HG02884 (cell line): ENCODE measurements around the gene CCNY.
"Not testable (repeated sequence)": the region's sequence is repeated elsewhere in the genome, so short reads cannot be mapped to it uniquely, and the experiment has no call there.

Experiments
- ATAC-seq: cut with Tn5 transposase; IDR thresholded peaks from one replicate; pipeline ENCODE4 v1.9.1; 2021; ENCODE audit warnings: mild to moderate bottlenecking, moderate library complexity; ENCODE audit not compliant: unreplicated experiment

The CCNY gene

DNA sequence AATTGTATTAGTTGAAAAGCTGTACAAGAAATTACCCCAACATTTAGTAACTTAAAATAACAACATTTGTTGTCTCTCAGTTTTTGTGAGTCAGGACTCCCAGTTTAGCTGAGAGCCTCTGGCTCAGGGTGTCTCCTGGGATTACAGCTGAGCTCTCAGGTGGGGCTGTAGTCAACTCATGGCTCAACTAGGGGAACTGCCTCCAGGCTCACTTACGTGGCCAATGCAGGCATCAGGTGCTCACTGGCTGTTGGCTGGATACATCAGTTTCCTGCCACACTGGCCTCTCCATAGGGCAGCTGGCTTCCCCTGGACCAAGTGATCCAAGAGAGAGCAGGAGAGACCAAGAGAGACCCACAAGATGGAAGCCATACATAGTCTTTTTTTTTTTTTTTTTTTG, 17.5 kb downstream of the CCNY start:
- ATAC-seq = no peak

DNA sequence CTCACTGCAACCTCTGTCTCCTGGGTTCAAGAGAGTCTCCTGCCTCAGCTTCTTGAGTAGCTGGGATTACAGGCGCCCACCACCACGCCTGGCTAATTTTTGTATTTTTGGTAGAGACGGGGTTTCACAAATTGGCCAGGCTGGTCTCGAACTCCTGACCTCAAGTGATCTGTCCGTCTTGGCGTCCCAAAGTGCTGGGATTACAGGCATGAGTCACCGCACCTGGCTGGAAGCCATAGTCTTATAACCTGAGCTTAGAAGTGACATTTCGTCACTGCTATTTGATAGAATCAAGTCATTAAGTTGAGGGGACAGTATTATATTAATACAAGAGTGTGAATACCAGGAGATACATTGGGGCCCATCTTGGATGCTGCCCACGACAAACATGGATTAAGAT, 17.9 kb downstream of the CCNY start:
- not testable (repeated sequence) for ATAC-seq

DNA sequence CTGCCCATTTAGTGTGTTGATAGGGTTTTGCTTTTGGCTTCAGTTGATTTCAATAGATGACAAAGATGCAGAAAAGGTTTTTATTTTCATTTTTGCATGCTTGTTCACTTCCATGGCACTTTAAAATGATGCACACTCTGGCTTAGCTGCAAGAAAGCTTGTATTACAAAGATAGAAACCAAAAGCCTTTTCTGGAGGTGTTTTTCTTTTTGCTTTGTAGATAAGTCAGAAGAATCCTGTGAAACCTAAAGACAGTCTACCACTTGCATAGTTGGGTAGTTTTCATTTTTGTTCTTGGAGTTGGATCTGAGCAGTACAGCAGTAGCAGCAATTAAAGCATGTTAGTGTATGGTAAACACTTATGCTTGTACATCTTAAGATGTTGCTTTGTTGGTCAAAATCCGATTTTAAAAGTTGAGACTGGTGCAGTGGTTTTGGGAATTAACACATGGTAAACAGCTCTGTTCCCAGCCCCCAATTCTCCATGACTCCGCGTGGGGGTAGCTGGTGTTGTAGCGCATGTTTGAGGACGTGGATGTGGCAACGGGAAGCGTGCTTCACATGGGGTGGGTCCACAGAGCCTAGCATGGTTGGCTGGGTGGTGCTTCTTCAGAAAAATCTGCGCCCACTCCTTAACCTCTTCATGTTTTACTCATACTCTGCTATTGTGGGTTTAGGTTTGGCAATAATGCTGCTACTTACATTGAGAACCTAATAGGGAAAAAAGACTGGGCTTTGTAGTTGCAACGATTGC, 19.8 kb downstream of the CCNY start:
- peak; percentile 61 for ATAC-seq

- ATAC-seq = peak; percentile 30
Measured at GRCh38 chr10:35356725-35357092, 20.4 kb downstream of the CCNY start.

DNA sequence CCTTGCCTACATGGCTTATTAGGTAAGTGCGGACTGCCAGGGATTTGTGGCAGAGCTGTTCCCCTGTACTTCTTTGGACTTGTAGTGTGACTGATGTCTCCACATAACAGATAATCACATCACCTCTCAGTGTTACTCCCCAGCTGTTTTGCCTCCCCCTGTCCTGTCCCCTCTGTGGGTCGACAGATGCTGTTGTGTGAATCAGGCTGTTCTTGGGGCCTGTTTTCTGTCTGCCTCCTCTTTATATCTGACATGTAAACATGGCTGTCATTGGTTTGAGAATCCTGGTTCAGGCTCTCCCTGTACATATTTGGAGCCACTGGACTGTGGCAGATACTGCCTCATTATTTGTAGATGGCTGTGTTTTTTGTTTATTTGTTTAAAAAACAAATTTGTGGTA, 22.7 kb downstream of the CCNY start:
- no peak for ATAC-seq

- no peak for ATAC-seq
Measured at GRCh38 chr10:35359873-35360272, 23.6 kb downstream of the CCNY start.

- no peak for ATAC-seq
Measured at GRCh38 chr10:35362701-35363350, 26.5 kb downstream of the CCNY start.

GRCh38 chr10:35363587-35363986, 27.3 kb downstream of the CCNY start:
- ATAC-seq = no peak

DNA sequence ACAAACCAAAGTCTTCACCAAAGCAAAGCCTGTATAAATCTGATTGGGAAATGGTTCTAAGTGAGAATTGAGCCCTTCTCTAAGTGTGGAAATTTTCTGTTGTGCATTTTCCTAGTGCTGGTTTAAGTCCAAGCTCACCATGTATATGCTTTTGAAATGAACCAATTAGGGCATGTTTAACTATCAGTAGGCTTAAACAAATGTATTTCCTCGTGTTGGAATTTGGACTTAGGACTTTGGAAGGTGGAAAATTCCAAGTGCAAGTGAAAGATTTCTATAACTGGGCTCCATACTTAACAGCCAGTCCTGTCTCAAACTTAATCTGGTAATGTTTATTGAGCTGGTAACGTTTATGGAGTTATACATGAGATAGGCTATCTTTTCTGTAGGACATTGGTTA, 28.5 kb downstream of the CCNY start:
- ATAC-seq = no peak

GRCh38 chr10:35365994-35366393, 29.7 kb downstream of the CCNY start:
- ATAC-seq = no peak

DNA sequence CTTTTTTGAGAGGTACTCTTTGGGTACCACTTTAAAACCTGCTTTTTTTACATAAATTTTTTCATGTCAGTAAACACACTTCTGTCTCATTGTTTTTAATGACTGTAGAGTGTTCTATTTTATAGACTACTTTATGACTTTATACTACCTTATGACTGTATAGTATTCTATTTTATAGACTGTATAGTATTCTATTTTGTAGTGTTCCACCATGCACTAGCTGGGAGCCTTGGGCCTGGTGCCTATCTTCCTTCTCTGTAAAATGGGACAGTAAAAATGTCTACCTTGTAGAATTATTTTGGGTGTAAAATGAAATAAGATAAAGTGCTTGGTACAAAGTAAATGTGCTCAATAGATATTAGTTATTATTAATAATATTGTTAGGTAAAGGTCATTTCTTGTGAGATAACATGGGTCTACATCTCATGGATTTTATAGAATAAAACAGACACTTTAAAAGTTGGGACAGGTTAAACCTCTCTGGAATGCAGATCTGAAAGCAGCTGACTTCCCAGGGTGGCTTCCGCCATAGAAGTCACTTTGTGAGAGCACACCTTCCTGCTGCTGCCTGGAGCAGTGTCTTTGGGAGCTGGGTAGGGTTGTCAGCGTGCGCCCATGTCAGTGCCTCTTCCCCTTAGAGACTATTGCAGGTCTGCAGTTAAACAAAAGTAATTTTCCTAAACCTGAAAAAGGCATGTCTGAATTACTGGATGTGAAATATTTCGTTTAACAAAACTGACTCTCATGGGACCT, 31.0 kb downstream of the CCNY start:
- ATAC-seq = no peak

GRCh38 chr10:35367982-35368381, 31.7 kb downstream of the CCNY start:
- no peak for ATAC-seq

DNA sequence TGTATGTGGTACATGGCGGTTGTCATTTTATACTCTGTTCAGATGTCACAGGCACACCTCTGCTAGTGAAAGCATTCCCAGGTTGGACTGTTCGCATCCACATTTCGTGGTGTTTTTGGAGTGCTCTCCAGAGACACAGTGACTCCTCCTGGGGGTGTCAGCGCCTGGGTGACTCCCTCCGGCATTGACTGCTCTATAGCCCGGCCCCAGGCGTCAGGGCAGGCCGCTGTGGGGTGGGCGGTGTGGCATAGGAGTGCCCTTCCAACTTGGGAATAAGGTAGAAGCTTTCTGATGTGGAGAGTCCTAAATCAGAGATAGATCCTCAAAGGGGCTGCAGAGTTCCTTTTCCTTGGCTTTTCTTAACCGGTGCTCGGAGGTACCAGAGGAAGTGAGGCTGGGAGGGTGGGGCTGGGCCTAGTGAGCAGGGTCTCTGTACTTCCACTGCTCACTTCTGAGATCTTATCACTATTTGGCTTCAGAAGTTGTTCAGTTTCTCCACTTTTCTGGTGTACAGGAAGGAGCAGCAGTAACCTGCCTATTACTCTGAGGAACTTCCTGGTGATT, 32.3 kb downstream of the CCNY start:
- no peak for ATAC-seq

DNA sequence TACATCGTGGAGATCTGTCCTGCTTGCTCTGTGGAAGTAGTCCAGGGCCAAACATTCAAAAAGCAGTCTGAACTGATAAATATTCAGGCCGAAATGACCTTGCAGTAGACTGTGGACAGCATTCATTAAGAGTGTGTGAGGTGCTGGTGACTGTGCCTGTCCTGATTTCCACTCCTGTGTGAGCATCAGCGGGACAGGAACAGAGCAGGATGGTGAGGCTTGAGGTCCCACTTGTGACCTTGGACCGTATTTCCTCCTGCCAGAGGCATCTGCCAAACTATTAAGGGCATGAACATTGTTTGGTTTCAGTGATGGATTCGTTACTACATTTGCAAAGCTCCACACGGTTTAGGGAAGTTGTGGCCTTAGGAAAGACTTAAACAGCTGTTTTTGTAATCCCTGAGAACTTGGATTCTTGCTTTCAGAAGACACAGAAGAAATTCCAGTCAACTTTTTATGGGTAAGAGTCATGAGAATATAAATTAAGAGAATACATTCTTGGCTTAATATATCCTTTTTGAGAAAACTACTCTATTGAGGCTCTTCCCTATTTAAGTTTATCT, 32.8 kb downstream of the CCNY start:
- no peak for ATAC-seq

- ATAC-seq = no peak
Measured at GRCh38 chr10:35371731-35372130, 35.4 kb downstream of the CCNY start.

DNA sequence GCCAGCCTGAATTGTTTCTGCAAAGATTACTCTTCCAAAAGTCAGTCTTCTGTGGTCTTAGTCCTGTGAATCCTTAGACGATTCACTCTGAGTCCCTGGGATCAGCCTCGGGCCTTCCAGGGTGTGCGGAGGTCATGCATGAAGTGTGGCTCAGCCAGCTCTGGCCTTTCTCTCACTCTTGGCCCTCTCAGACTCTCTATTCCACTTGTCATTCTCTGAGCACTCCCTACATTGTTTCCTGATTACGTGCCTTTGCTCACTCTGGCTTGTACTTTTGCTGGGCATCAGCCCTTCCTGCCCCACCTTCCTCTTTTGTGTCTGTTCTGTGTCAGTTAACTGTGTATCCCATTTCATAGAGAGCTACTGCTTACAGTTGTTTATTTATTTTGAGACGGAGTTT, 36.0 kb downstream of the CCNY start:
- ATAC-seq = no peak

- ATAC-seq = no peak
Measured at GRCh38 chr10:35375091-35375765, 38.9 kb downstream of the CCNY start.

GRCh38 chr10:35377050-35377728, 40.9 kb downstream of the CCNY start:
- no peak for ATAC-seq

DNA sequence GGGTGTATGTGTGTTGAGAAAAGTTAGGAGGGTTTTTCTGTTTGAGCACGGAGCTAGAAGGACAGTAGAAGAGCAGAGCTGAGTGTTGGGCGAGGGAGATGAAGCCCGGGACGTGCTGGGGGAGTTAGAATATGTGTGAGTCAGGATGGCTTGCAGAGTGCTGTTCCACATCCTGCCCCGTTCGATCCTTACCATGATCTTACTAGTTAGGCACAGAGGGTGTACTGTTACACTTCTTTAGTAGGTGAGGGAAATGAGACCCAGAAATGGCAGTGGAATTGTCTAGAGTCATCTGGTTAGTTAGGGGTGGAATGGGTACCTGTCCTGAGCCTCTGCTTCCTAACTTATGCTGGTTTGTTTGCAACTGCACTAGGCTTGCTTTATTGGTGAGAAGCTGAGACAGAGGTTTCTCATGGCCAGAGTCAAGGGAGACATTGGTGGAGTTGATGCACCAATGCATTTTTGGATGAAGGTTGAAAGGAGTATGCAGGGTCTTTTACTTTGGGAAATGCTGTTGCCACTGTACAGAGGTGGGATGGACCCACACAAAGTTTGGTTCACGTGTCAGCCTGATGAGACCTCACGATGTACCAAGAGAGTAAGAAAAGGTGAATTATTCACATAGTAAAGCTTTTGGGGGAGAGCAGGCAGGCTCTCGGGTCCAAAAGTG, 42.4 kb downstream of the CCNY start:
- ATAC-seq = no peak
